Kidney capillary endothelial cell (primary cell): Measurements from ENCODE around the gene CKB.

ENCODE experiments used
- DNase-seq: peaks from one replicate; pipeline ENCODE4 v3.0.0-alpha.2; 2018; ENCODE audit warnings: low spot score

CKB gene

DNA sequence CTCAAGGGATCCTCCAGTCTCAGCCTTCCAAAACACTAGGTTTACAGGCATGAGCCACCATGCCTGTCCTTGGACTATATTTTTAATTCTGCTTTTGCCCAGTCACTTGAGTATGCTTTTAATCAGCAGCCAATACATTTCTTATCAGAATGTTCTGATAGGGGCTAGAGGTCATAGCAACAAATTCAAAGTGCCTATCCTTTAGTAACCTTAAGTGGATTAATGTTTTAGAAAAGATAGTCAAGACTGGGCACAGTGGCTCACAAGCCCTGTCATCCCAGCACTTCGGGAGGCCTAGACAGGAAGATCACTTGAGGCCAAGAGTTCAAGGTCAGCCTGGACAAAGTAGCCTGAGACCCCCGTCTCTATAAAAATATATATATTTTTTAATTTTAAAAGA, 37.1 kb downstream of the CKB start:
- no peak for DNase-seq

DNA sequence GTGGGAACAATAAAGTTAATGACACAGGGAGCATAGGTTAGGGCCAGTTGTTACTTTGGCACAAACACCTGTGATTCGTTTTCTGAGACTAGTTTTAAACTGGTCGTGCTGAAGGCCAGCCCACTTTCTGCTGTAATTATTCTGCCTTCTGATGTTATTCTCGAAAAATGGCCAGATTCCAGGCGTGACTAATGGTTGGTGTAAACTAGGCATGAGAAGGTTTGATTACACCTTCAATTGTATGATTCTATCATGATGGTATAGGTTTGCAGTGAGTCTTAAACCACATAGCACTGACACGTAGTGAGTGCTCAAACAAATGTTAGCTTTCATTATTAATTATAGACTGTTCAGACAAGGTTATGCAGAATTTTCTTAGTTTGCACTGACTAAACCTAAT, 39.0 kb downstream of the CKB start:
- DNase-seq = no peak

DNA sequence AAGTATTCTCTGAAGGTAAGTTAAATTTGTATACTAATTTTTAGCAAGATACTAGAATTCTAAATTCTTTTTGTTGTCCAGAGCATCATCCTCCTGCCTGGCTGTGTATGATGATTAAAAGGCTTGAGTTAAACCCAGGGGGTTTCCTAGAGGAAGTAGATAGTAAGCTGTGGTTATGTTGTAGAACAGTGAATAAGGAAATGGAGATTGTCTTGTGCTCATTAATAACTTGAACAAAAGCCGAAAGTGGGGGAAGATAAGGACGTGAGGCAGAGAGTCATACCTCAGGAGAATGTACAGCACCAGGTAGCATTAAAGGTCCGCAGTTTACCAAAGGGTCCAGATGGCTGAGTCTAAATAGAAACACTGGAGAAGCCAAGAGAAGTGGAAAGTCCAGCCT, 42.0 kb downstream of the CKB start:
- DNase-seq = no peak

DNA sequence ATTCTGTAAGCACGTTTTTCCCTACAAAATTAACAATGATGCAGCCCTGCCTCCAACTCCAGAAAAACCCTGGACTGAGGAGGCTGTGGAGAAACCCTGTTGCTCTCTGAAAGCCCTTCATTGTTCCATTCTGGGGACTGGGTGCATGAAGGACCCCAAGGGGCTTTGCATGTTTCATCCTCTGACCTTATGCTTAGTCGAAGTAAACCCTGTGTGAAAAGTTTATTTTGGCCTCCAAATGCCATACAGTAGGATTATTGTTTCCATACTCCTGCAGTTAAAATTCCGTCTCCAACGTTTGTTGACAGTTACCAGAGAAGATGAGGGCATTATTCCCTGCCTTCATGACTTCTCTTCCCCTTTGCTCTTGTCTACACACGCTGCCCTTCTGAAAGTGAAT, 46.0 kb downstream of the CKB start:
- no peak for DNase-seq

DNA sequence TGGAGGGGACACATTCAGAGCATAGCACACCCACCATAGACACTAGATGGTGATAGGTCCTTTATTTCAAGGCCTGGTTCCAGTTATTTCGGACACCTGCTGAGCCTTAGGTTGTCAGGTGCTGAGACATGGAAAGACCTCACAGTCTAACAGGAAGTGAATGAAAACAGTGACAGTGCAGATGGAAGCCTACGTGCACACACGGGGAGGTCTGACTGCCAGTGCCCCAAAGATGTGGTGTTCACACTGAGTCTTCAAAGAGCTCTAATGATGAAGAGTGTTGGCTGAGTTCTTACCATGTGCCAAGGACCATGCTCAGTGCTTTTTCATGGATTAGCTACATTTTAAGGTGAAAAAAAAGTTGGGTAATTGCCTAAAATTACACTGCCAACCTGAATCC, 46.6 kb downstream of the CKB start:
- no peak for DNase-seq

DNA sequence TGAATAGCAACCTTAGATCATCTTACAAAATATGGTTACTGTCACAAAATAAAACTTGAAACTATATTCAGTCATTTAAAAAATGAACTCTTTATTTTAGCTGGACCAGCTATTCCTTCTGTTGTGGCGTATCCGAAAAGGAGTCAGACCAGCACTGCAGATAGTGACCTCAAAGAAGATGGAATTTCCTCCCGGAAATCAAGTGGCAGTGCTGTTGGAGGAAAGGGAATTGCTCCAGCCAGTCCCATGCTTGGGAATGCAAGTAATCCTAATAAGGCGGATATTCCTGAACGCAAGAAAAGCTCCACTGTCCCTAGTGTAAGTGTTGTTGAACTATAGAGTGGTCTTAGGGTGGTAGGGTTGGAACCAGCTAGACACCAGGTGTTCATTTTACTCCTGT, 47.7 kb downstream of the CKB start:
- no peak for DNase-seq

DNA sequence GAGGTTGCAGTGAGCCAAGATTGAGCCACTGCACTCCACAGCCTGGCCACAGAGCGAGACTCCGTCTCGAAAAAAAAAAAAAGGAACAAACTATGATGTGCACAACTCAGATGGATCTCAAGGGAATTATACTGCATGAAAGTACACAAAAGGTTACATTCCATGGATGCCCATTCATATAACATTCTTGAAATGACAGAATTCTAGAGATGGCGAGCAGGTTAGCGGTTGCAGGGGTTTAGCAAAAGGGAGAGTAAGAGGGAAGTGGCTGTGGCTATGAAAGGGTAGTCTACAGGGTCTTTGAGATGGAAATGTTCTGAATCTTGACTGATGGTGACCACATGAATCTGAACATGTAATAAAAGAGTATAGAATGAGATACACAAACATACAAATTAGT, 49.7 kb downstream of the CKB start:
- DNase-seq = no peak
